K562 (cell line): ENCODE measurements around the gene ENG. TPM values are rescaled to one million over a fixed set of nuclear protein-coding genes. Genes with fewer than 3 reads are reported as not detected.

Experiments
- ARHGAP35 ChIP-seq: fragments of 450-650 bp; IDR thresholded peaks from 2 replicates; pipeline ENCODE4 v1.6.1; 2018; ENCODE audit not compliant: partially characterized antibody
- ATF3 ChIP-seq, 2 experiments: fragments of 450-650 bp in 1 of 2; sonication (generic) in 1 of 2; formaldehyde crosslinking in 1 of 2; IDR thresholded peaks in 1 of 2; conservative IDR thresholded peaks in 1 of 2; 2 replicates each; pipeline versions ENCODE4 v1.6.1 to v1.8.1; 2016 to 2023; ENCODE audit warnings: mild to moderate bottlenecking in 2 of 2, moderate library complexity in 2 of 2, inconsistent platforms in 1 of 2, missing genetic modification reagents in 1 of 2
- CTBP1 ChIP-seq: fragments of 450-650 bp; IDR thresholded peaks from 2 replicates; pipeline ENCODE4 v1.6.1; 2016; ENCODE audit warnings: borderline replicate concordance
- ETV5 ChIP-seq: sonication (generic); formaldehyde crosslinking; IDR thresholded peaks from 2 replicates; pipeline ENCODE4 v1.4.0; 2020; ENCODE audit warnings: low read depth, mild to moderate bottlenecking, missing genetic modification reagents
- HSF4 ChIP-seq: fragments of 250-450 bp; sonication (Bioruptor Pico); IDR thresholded peaks from 2 replicates; pipeline ENCODE4 v2.1.2; 2022; ENCODE audit warnings: mild to moderate bottlenecking, moderate library complexity, borderline replicate concordance
- MCM3 ChIP-seq: fragments of 450-650 bp; IDR thresholded peaks from 2 replicates; pipeline ENCODE4 v1.6.1; 2016
- POLR2B ChIP-seq: fragments of 450-650 bp; IDR thresholded peaks from 2 replicates; pipeline ENCODE4 v1.6.1; 2018; ENCODE audit warnings: low read depth; ENCODE audit not compliant: partially characterized antibody
- PPARD ChIP-seq: fragments of 250-450 bp; sonication (Bioruptor Pico); IDR thresholded peaks from 2 replicates; pipeline ENCODE4 v1.8.0; 2022; ENCODE audit warnings: inconsistent platforms, mild to moderate bottlenecking, moderate library complexity
- SMAD1 ChIP-seq: fragments of 150-350 bp; IDR thresholded peaks from 2 replicates; pipeline ENCODE4 v1.6.1; 2014; ENCODE audit warnings: low read length, low read depth; ENCODE audit not compliant: partially characterized antibody
- TAF15 ChIP-seq: fragments of 200-400 bp; formaldehyde crosslinking; IDR thresholded peaks from 2 replicates; pipeline ENCODE4 v1.6.1; 2017; ENCODE audit warnings: mild to moderate bottlenecking, low read depth, low read length, moderate library complexity
- TBL1XR1 ChIP-seq, 2 experiments: IDR thresholded peaks; 2 replicates each; pipeline ENCODE4 v1.6.1; 2012; ENCODE audit warnings: improper control_type of control experiment in 2 of 2, low read length in 2 of 2, mild to moderate bottlenecking in 1 of 2
- ZBTB17 ChIP-seq: fragments of 450-650 bp; formaldehyde crosslinking; IDR thresholded peaks from 2 replicates; pipeline ENCODE4 v1.4.0; 2020; ENCODE audit warnings: mild to moderate bottlenecking
- ZNF282 ChIP-seq: sonication (generic); formaldehyde crosslinking; IDR thresholded peaks from 2 replicates; pipeline ENCODE4 v1.8.1; 2023; ENCODE audit warnings: missing genetic modification reagents
- polyA plus RNA-seq, 8 experiments: library from polyadenylated mRNA; depleted of rRNA in 4 of 8; stranded (reverse) in 5 of 8; unstranded in 3 of 8; fragments of >200 nt; fragmentation: Nextera tagmentation in 2 of 8; fragmentation: Illumina TruSeq in 1 of 8; extraction: Ambion mirVana in 2 of 8; extraction: Trizol in 1 of 8; gene quantifications; 2 replicates each; pipeline versions ENCODE4 v1.2.1 to v1.2.3, GENCODE V29; 2011 to 2014; ENCODE audit warnings: inconsistent platforms in 1 of 8, missing spikeins in 1 of 8
- total RNA-seq, 7 experiments: library from RNA; depleted of rRNA in 6 of 7; stranded (reverse); fragments of >200 nt in 6 of 7; fragmentation: Illumina TruSeq in 2 of 7; extraction: Trizol in 2 of 7; gene quantifications; 2 replicates each; pipeline versions ENCODE4 v1.2.1 to v1.2.3, GENCODE V29; 2011 to 2021; ENCODE audit warnings: low replicate concordance in 1 of 7

ENG gene
- total and polyA plus RNA-seq, 9 of the 15 experiments (the other 6 are each of a cell fraction or from before 2014, with no cell fraction given), result 0.04 to 0.40 (median 0.14) TPM; not detected in 1

GRCh38 chr9:127877566-127877998 is 23.1 kb upstream of the ENG start, which contains the start of gene AK1 (continued):
- TF ChIP-seq ATF3 (IDR thresholded peaks at IDR 0.05) (no peak), ATF3 (CRISPR knock-in tag; conservative IDR thresholded peaks at IDR 0.05) (no peak), MCM3 (no peak), CTBP1 (no peak), ZNF282 (no peak), TBL1XR1 (IDR thresholded peaks at IDR 0.05; ENCODE audit: low read length in 2 of 2) (no peak), SMAD1 (no peak), HSF4 (no peak), ZBTB17 (CRISPR knock-in tag) (no peak), ETV5 (peak; percentile 55; the same call in 1 of the 2 replicates), POLR2B (peak; percentile 23), ARHGAP35 (no peak), PPARD (CRISPR knock-in tag) (no peak), TAF15 (no peak)
- TF ChIP-seq, all 486 proteins: peak for 51
